Neuronal stem cell (in vitro differentiated cells): ENCODE measurements around the gene FGGY.
"Not testable (repeated sequence)": the region's sequence is repeated elsewhere in the genome, so short reads cannot be mapped to it uniquely, and the experiment has no call there.

Experiments used
- DNase-seq: peaks from one replicate; pipeline ENCODE4 v3.0.0-alpha.2; 2013; ENCODE audit warnings: low spot score
- H2AFZ ChIP-seq: one replicate; pipeline ENCODE4 v1.6.1; 2013; ENCODE audit warnings: mild to moderate bottlenecking, low read length, inconsistent platforms
- H2AK5ac ChIP-seq: 2 replicates; pipeline ENCODE4 v1.6.1; 2013; ENCODE audit warnings: low read depth, mild to moderate bottlenecking, inconsistent platforms, low read length, moderate library complexity, mixed read lengths
- H2BK120ac ChIP-seq: 2 replicates; pipeline ENCODE4 v1.6.1; 2013; ENCODE audit warnings: low read depth, mild to moderate bottlenecking, inconsistent platforms, low read length, moderate library complexity, mixed read lengths
- H2BK12ac ChIP-seq: one replicate; pipeline ENCODE4 v1.6.1; 2013; ENCODE audit warnings: low read length, inconsistent platforms
- H2BK15ac ChIP-seq: 2 replicates; pipeline ENCODE4 v1.6.1; 2013; ENCODE audit warnings: mild to moderate bottlenecking, low read length, inconsistent platforms, mixed read lengths
- H2BK5ac ChIP-seq: one replicate; pipeline ENCODE4 v1.6.1; 2013; ENCODE audit warnings: inconsistent platforms, mild to moderate bottlenecking, low read length, moderate library complexity
- H3K14ac ChIP-seq: one replicate; pipeline ENCODE4 v1.6.1; 2013; ENCODE audit warnings: low read length, inconsistent platforms
- H3K18ac ChIP-seq: 2 replicates; pipeline ENCODE4 v1.6.1; 2013; ENCODE audit warnings: low read length, inconsistent platforms
- H3K23ac ChIP-seq: 2 replicates; pipeline ENCODE4 v1.6.1; 2013; ENCODE audit warnings: low read depth, mild to moderate bottlenecking, mixed read lengths, low read length, inconsistent platforms; ENCODE audit not compliant: poor library complexity
- H3K27ac ChIP-seq: replicated peaks from 3 replicates; pipeline ENCODE4 v1.5.1; 2013; ENCODE audit warnings: low read length, inconsistent platforms
- H3K27me3 ChIP-seq, 3 experiments: 2 replicates each; pipeline ENCODE4 v1.6.1; 2013; ENCODE audit warnings: low read length in 3 of 3, mild to moderate bottlenecking in 2 of 3, inconsistent platforms in 1 of 3, low read depth in 1 of 3, mixed read lengths in 1 of 3, moderate library complexity in 1 of 3; ENCODE audit not compliant: control insufficient read depth in 3 of 3, insufficient read depth in 3 of 3
- H3K36me3 ChIP-seq, 2 donors: replicated peaks in 1 of 2; 2 replicates each; pipeline ENCODE4 v1.6.1; 2013; ENCODE audit warnings: low read length in 2 of 2; ENCODE audit not compliant: control insufficient read depth in 2 of 2, insufficient read depth in 2 of 2
- H3K4ac ChIP-seq: 2 replicates; pipeline ENCODE4 v1.6.1; 2013; ENCODE audit warnings: inconsistent platforms, mild to moderate bottlenecking, low read length, moderate library complexity
- H3K4me1 ChIP-seq, 2 donors: 1 replicate in 1 of 2; 2 replicates in 1 of 2; pipeline ENCODE4 v1.6.1; 2013; ENCODE audit warnings: low read length in 2 of 2, low read depth in 1 of 2; ENCODE audit not compliant: control insufficient read depth in 2 of 2, insufficient read depth in 1 of 2
- H3K4me2 ChIP-seq: one replicate; pipeline ENCODE4 v1.6.1; 2013; ENCODE audit warnings: mild to moderate bottlenecking, low read length, inconsistent platforms; ENCODE audit not compliant: insufficient read depth, poor library complexity, severe bottlenecking
- H3K4me3 ChIP-seq, 2 donors: 2 replicates each; pipeline ENCODE4 v1.5.1; 2013; ENCODE audit warnings: low read length in 2 of 2, mild to moderate bottlenecking in 2 of 2, inconsistent platforms in 1 of 2, moderate library complexity in 1 of 2
- H3K79me1 ChIP-seq: one replicate; pipeline ENCODE4 v1.6.1; 2013; ENCODE audit warnings: low read depth, mild to moderate bottlenecking, inconsistent platforms, low read length, moderate library complexity
- H3K9ac ChIP-seq: one replicate; pipeline ENCODE4 v1.6.1; 2013; ENCODE audit warnings: mild to moderate bottlenecking, low read depth, low read length, inconsistent platforms; ENCODE audit not compliant: poor library complexity
- H3K9me3 ChIP-seq, 2 donors: replicated peaks in 1 of 2; 2 replicates each; pipeline versions ENCODE3 to v1.6.1; 2013; ENCODE audit warnings: low read length in 2 of 2, mild to moderate bottlenecking in 2 of 2, inconsistent platforms in 1 of 2, low read depth in 1 of 2, mixed read lengths in 1 of 2, moderate library complexity in 1 of 2; ENCODE audit not compliant: control insufficient read depth in 2 of 2, insufficient read depth in 1 of 2
- H4K8ac ChIP-seq: one replicate; pipeline ENCODE4 v1.6.1; 2013; ENCODE audit warnings: low read depth, mild to moderate bottlenecking, inconsistent platforms, low read length, moderate library complexity
- H4K91ac ChIP-seq: one replicate; pipeline ENCODE4 v1.6.1; 2013; ENCODE audit warnings: low read length, low read depth, mild to moderate bottlenecking, inconsistent platforms; ENCODE audit not compliant: poor library complexity
- WGBS, 2 donors: extraction: QIAGEN DNeasy Blood & Tissue Kit; methylation state at CpG; one replicate each; pipeline ENCODE4 v1.1.7; 2013; ENCODE audit warnings: missing lambda C conversion rate in 2 of 2, mixed read lengths in 1 of 2; ENCODE audit not compliant: insufficient read length in 2 of 2, insufficient replicate concordance in 1 of 2; ENCODE audit errors: extremely low coverage in 2 of 2; 5-methylcytosine and 5-hydroxymethylcytosine counted together

FGGY gene

DNA sequence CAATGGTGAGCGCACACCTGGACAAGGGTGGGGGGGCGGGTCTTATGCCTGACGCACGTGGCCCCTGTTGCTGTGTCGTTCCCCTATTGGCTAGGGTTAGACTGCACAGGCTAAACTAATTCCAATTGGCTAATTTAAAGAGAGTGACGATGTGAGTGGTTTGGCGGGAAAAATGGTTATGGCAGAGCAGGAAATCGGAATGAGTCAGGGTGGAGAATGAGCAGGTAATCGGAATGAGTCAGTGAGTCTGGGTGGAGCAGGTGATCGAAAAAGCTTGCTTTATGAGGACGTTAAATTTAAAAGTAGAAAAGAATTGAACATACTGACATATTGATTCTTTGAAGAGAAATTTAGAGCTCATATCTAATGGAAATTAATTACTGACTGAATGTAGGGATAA is 2.8 kb downstream of the FGGY start:
- no CpG with 5 or more reads among the region's 11 CpGs for WGBS, 2 donors

GRCh38 chr1:59302297-59302696 is 5.4 kb downstream of the FGGY start:
- H2AFZ ChIP-seq, result no peak overlapping the region
- no peak overlapping the region for H2BK5ac ChIP-seq
- no peak overlapping the region for H4K91ac ChIP-seq
- H4K8ac ChIP-seq, result no peak overlapping the region
- no peak overlapping the region for H2BK12ac ChIP-seq
- no peak overlapping the region for H2BK120ac ChIP-seq
- no peak overlapping the region for H3K9ac ChIP-seq
- DNase-seq, result no peak
- no peak overlapping the region for H2BK15ac ChIP-seq
- H3K4me3 ChIP-seq, result no peak overlapping the region
- H3K23ac ChIP-seq, result no peak overlapping the region
- no peaks in the 10 kb centered on the region for H3K27me3 ChIP-seq
- no peak overlapping the region for H3K4ac ChIP-seq
- no peak overlapping the region for H3K18ac ChIP-seq
- H3K9me3 ChIP-seq, result peaks cover 2 to 33% of the 10 kb centered on the region in 2 donors
- no peak overlapping the region for H3K14ac ChIP-seq
- H3K79me1 ChIP-seq, result no peaks in the 10 kb centered on the region
- no peak overlapping the region for H2AK5ac ChIP-seq
- no peak overlapping the region for H3K4me2 ChIP-seq
- H3K4me1 ChIP-seq, result peaks cover 0 to 5% of the 10 kb centered on the region in 2 donors
- no peaks in the 10 kb centered on the region for H3K36me3 ChIP-seq
- H3K27ac ChIP-seq, result no peak overlapping the region
- whole genome bisulfite sequencing, 2 donors, result no CpG with 5 or more reads among the region's 1 CpG

More for the DNA sequence above, 2.8 kb downstream of the FGGY start:
- not testable (repeated sequence) for H4K8ac ChIP-seq, H3K23ac ChIP-seq, H4K91ac ChIP-seq, H3K36me3 ChIP-seq, H3K79me1 ChIP-seq, H3K14ac ChIP-seq, H2BK120ac ChIP-seq, H2BK12ac ChIP-seq, H2BK15ac ChIP-seq, H2AFZ ChIP-seq, H3K18ac ChIP-seq, H3K4me2 ChIP-seq, H3K4ac ChIP-seq, H3K4me1 ChIP-seq, DNase-seq, H3K4me3 ChIP-seq, H3K27me3 ChIP-seq, H3K9ac ChIP-seq, H2AK5ac ChIP-seq, H3K27ac ChIP-seq, H2BK5ac ChIP-seq
- peaks cover 0 to 14% of the 10 kb centered on the region in 2 donors for H3K9me3 ChIP-seq

DNA sequence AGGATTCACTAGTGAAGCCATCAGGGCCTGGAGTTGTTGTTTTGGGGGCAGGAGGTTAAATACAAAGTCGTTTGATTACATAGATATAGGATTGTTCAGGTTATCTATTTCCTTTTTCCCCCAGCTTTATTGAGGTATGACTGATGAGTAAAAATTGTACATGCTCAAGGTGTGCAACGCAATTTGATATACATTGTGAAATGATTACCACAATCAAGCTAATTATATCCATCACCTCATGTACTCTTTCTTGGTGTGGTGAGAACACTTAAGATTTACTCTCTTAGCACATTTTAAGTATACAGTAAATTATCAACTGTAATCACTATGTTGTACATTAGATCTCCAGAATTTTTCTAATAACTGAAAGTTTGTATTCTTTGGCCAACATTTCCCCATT is 6.0 kb downstream of the FGGY start:
- Histone ChIP-seq H3K9me3 (peaks cover 2 to 33% of the 10 kb centered on the region in 2 donors), H3K79me1 (no peaks in the 10 kb centered on the region), H3K4ac (no peak overlapping the region), H2BK5ac (no peak overlapping the region), H3K36me3 (no peaks in the 10 kb centered on the region), H3K14ac (no peak overlapping the region), H3K4me2 (no peak overlapping the region), H3K27me3 (no peaks in the 10 kb centered on the region), H4K91ac (no peak overlapping the region), H2BK15ac (no peak overlapping the region), H2AFZ (no peak overlapping the region), H3K4me3 (no peak overlapping the region), H2BK120ac (no peak overlapping the region), H3K4me1 (peaks cover 0 to 3% of the 10 kb centered on the region in 2 donors), H2BK12ac (no peak overlapping the region), H2AK5ac (no peak overlapping the region), H3K9ac (no peak overlapping the region), H3K23ac (no peak overlapping the region), H3K27ac (no peak overlapping the region), H3K18ac (no peak overlapping the region), H4K8ac (no peak overlapping the region)
- no peak for DNase-seq
- WGBS, 2 donors, result no CpG with 5 or more reads among the region's 2 CpGs

DNA sequence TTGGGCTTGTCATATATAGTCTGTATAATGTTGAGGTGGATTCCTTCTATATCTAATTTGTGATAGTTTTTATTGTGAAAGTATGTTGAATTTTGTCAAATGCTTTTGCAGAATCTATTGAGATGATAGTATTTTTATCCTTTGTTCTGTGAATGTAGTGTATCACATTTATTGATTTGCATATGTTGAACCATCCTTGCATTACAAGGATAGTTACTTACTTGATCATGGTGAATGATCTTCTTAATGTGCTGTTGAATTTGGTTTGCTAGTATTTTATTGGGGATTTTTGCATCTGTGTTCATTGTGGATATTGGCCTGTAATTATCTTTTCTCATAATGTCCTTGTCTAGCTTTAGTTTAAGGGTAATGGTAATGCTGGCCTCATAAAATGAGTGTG is 8.3 kb downstream of the FGGY start:
- no peak overlapping the region for H3K4me2 ChIP-seq
- no peak overlapping the region for H2BK120ac ChIP-seq
- no peak overlapping the region for H3K18ac ChIP-seq
- H3K4ac ChIP-seq, result no peak overlapping the region
- no peaks in the 10 kb centered on the region for H3K4me1 ChIP-seq
- H4K91ac ChIP-seq, result no peak overlapping the region
- H4K8ac ChIP-seq, result no peak overlapping the region
- no peak overlapping the region for H3K9ac ChIP-seq
- H3K27ac ChIP-seq, result no peak overlapping the region
- H2AK5ac ChIP-seq, result no peak overlapping the region
- H3K4me3 ChIP-seq, result no peak overlapping the region
- no peak overlapping the region for H2BK12ac ChIP-seq
- no peak overlapping the region for H2BK15ac ChIP-seq
- peaks cover 2 to 33% of the 10 kb centered on the region in 2 donors for H3K9me3 ChIP-seq
- no peak overlapping the region for H3K14ac ChIP-seq
- no peak overlapping the region for H2AFZ ChIP-seq
- H3K79me1 ChIP-seq, result no peaks in the 10 kb centered on the region
- no peak overlapping the region for H2BK5ac ChIP-seq
- H3K27me3 ChIP-seq, result no peaks in the 10 kb centered on the region
- no peak overlapping the region for H3K23ac ChIP-seq
- H3K36me3 ChIP-seq, result no peaks in the 10 kb centered on the region
- no peak for DNase-seq
